AG10803 (cell line): ENCODE data around the gene IL16.
"Not testable (repeated sequence)": the region's sequence is repeated elsewhere in the genome, so short reads cannot be mapped to it uniquely, and the experiment has no call there.

Experiments used
- DNase-seq: peaks from one replicate; pipeline ENCODE4 v3.0.0; 2010; ENCODE audit warnings: low read depth
- H3K4me3 ChIP-seq: 2 replicates; pipeline ENCODE4 v1.5.1; 2011; ENCODE audit warnings: mild to moderate bottlenecking, low read length, control low read depth
- TF ChIP-seq, protein P1 (sequence below): conservative IDR thresholded peaks from 2 replicates; pipeline ENCODE4 v1.5.1; 2011; ENCODE audit warnings: mild to moderate bottlenecking, low read length, control low read depth, inconsistent platforms

The IL16 gene

DNA sequence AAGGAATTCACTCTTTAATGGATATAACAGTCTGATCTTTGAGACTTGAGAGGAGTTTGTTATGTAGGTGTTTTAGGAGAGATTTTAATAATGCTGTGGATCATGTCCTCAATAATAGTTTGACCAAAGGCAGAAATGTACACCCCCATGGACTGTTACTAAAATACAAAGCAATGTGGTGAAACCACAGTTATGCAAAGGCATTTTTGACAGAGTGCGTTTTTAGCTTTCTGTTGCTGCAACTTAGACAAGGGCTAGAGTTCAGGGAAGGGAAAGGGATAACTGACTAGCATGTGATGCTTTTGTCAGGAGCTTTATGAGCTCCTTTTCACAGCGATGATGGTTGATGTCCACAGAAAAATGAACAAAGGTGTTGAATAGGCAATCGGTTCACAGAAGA lies 130.8 kb downstream of the IL16 start:
- no peak overlapping the region for H3K4me3 ChIP-seq
- TF ChIP-seq, protein P1, sequence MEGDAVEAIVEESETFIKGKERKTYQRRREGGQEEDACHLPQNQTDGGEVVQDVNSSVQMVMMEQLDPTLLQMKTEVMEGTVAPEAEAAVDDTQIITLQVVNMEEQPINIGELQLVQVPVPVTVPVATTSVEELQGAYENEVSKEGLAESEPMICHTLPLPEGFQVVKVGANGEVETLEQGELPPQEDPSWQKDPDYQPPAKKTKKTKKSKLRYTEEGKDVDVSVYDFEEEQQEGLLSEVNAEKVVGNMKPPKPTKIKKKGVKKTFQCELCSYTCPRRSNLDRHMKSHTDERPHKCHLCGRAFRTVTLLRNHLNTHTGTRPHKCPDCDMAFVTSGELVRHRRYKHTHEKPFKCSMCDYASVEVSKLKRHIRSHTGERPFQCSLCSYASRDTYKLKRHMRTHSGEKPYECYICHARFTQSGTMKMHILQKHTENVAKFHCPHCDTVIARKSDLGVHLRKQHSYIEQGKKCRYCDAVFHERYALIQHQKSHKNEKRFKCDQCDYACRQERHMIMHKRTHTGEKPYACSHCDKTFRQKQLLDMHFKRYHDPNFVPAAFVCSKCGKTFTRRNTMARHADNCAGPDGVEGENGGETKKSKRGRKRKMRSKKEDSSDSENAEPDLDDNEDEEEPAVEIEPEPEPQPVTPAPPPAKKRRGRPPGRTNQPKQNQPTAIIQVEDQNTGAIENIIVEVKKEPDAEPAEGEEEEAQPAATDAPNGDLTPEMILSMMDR = no peak
- peak; percentile 87 for DNase-seq

DNA sequence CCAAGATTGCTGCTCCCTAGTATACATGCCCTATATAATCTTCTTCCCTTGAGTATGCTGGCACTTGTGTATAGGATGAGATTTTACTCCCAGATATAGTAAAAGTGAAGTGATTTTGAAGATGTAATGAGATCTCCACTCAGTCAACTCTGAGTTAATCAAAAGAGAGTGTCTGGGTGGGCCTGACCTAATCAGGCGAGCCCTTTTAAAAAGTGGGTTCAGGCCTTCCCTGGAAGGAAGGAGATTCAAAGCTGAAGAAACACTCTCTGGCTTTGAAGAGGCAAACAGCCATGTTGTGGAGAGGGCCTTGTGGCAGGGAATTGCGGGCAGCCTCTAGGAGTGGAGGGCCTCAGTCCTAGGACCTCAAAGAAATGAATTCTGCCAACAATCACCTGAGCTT lies 132.8 kb downstream of the IL16 start:
- DNase-seq = no peak
- no peak overlapping the region for H3K4me3 ChIP-seq
- TF ChIP-seq, protein P1 = no peak

DNA sequence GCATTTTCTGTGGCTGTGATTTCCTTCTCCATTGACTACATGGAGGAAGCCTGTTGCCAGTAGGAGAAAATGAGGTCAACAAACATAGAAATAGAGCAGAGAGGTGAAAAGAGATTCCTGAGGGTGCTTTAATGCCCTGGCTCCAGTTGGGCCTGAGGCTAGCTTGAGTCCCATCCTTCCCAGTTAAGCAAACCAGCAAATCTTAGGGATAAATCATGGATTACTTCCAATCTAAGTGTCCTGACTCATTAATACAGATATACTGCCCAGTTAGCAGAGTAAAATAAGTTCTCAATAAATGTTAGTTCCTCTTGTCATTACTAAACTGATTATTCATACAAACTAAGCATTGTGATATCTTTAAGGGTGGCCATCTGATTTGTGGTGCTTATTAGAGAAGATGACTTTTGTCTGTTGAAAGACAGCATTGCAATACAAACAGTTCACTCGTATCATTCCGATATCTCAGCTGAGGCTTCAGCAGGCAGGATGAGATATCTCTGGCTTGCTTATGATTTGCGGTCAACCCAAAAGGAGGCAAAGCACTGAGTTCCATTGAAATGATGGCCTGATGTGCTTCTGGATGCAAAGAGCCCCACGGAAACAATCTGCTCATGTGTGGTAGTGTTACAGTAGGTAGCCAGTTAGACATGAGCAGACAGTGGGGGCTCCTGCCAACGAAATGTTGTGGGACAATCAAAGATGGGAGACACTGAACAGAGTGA lies 133.8 kb downstream of the IL16 start:
- DNase-seq = peak; percentile 16
- TF ChIP-seq, protein P1 = no peak
- H3K4me3 ChIP-seq = no peak overlapping the region

DNA sequence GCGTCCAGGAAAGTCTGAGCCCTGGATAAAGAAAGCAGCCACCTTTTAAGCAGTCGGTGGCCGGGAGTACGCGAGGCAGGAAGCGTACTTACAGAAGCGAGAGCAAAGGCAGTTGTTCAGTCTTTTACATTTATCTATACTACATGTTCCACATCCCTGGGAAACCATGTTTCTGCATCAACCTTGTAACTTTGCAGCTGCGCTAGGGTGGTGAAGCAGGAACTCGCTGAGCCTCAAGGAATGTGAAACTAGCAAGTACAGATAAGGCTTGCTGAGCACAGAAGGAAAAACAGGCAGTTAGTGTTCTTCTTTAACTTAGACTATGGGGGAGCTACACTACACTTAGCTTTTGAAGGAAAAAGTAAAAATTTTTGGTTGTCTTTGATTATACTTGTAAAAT lies 134.5 kb downstream of the IL16 start:
- not testable (repeated sequence) for H3K4me3 ChIP-seq, DNase-seq

DNA sequence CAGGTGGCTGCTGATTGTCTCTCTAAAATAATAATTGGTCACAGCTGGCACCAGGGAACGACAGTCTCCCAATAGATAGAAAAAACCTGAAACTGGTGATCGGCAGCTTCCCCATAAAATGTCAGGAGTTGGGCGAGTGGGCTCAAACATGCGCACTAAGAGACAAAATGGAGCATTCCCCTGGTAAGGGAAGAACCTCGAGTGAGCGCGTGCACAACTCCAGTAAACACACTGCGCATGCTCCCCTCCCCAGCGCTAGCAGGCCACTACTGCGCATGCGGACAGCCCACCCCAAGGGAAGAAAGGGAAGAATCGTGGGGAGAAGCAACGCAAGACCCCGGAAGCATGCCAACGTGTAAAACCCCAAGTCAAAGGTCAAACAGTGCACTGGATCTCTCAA lies 134.9 kb downstream of the IL16 start:
- no peak for DNase-seq
- no peak overlapping the region for H3K4me3 ChIP-seq
- TF ChIP-seq, protein P1 = no peak

DNA sequence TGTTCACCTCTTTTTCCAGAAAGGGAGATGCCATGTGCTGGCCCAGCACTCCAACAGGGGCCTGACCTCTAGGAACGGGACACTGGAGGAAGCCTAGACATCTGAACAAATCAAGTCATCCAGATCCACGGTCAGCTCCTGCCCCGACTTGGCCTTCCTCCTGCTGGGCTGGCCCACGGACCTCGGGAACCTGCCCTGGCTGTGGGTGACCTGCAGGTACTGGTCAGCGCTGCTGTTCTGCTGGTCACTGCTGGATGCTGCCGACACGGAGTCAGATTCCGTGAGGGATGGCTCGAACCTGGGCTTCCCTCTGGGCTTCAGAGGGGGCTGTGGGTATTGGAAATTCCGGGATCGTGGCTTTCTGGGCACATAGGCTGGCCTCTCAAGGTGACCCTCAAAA lies 135.6 kb downstream of the IL16 start:
- H3K4me3 ChIP-seq = no peak overlapping the region
- no peak for DNase-seq
- TF ChIP-seq, protein P1 = no peak

DNA sequence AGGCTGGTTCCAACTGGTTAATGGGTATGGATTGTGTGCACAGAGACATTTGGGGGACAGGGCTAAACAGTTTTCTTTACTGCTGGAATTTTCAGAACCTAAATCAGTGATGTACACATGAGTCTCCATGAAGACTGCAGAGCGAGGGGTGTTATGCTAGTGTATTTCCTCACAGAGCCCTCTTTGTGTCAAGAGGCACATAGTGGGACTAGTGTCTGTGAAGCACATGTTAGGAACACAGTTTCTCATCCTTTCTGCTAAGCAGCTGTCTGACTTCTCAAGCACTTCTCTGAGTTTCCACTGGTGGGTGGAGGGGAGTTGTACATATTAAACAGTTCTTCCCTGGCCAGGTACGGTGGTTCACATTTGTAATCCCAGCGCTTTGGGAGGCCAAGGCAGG lies 136.7 kb downstream of the IL16 start:
- no peak overlapping the region for H3K4me3 ChIP-seq
- TF ChIP-seq, protein P1 = no peak
- no peak for DNase-seq
